ENCODE measurements around the gene IL34. TPM values are rescaled to one million over a fixed set of nuclear protein-coding genes. Genes with fewer than 3 reads are reported as not detected.

The IL34 gene
- polyA plus RNA-seq, 1 donor from 2014 or later, result 3.0 TPM

GRCh38 chr16:70653809-70654771, 7.7 kb downstream of the IL34 start:
- Histone ChIP-seq H2AFZ (ENCODE audit: low read depth, low read length) (peak overlapping the region; percentile 10), H4K20me1 (ENCODE audit: insufficient read depth) (no peaks in the 10 kb centered on the region), H3F3A (ENCODE audit: insufficient read depth, low read length, poor library complexity, severe bottlenecking) (no peaks in the 10 kb centered on the region), H3K36me3 (ENCODE audit: insufficient read depth, low read length) (no peaks in the 10 kb centered on the region), H3K27me3 (ENCODE audit: insufficient read depth, low read depth, low read length) (no peaks in the 10 kb centered on the region), H3K9me3 (ENCODE audit: low read length) (no peaks in the 10 kb centered on the region), H3K9ac (ENCODE audit: low read length) (no peak overlapping the region), H3K9me2 (ENCODE audit: insufficient read depth, low read length) (no peaks in the 10 kb centered on the region), H3K27ac (ENCODE audit: low read length) (no peak overlapping the region), H3K4me3 (ENCODE audit: low read length) (no peak overlapping the region), H3K4me2 (ENCODE audit: low read length) (no peak overlapping the region), H3K79me2 (replicated peaks; ENCODE audit: insufficient read depth, low read length) (no peaks in the 10 kb centered on the region)
- TF ChIP-seq CTCF (IDR thresholded peaks at IDR 0.05; ENCODE audit: poor library complexity, severe bottlenecking) (peak; percentile 96), RAD21 (conservative IDR thresholded peaks at IDR 0.05) (peak; percentile 96), TAF1 (IDR thresholded peaks at IDR 0.05; ENCODE audit: low read depth) (no peak), MXI1 (conservative IDR thresholded peaks at IDR 0.05; ENCODE audit: poor library complexity, severe bottlenecking) (no peak), POLR2AphosphoS5 (IDR thresholded peaks at IDR 0.05) (no peak), EP300 (conservative IDR thresholded peaks at IDR 0.05; ENCODE audit: poor library complexity, severe bottlenecking) (no peak), EZH2 (IDR thresholded peaks at IDR 0.05; ENCODE audit: borderline replicate concordance, insufficient read depth, low read length, poor library complexity, severe bottlenecking) (no peak), SMC3 (conservative IDR thresholded peaks at IDR 0.05; ENCODE audit: poor library complexity) (peak; percentile 88)
- TF ChIP-seq, protein P1, sequence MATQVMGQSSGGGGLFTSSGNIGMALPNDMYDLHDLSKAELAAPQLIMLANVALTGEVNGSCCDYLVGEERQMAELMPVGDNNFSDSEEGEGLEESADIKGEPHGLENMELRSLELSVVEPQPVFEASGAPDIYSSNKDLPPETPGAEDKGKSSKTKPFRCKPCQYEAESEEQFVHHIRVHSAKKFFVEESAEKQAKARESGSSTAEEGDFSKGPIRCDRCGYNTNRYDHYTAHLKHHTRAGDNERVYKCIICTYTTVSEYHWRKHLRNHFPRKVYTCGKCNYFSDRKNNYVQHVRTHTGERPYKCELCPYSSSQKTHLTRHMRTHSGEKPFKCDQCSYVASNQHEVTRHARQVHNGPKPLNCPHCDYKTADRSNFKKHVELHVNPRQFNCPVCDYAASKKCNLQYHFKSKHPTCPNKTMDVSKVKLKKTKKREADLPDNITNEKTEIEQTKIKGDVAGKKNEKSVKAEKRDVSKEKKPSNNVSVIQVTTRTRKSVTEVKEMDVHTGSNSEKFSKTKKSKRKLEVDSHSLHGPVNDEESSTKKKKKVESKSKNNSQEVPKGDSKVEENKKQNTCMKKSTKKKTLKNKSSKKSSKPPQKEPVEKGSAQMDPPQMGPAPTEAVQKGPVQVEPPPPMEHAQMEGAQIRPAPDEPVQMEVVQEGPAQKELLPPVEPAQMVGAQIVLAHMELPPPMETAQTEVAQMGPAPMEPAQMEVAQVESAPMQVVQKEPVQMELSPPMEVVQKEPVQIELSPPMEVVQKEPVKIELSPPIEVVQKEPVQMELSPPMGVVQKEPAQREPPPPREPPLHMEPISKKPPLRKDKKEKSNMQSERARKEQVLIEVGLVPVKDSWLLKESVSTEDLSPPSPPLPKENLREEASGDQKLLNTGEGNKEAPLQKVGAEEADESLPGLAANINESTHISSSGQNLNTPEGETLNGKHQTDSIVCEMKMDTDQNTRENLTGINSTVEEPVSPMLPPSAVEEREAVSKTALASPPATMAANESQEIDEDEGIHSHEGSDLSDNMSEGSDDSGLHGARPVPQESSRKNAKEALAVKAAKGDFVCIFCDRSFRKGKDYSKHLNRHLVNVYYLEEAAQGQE (IDR thresholded peaks at IDR 0.05; ENCODE audit: borderline replicate concordance), result no peak

GRCh38 chr16:70656065-70656711, 9.8 kb downstream of the IL34 start:
- H3K36me3 ChIP-seq (ENCODE audit: insufficient read depth, low read length), result no peaks in the 10 kb centered on the region
- H3K27ac ChIP-seq (ENCODE audit: low read length), result no peak overlapping the region
- H3K79me2 ChIP-seq (replicated peaks; ENCODE audit: insufficient read depth, low read length), result no peaks in the 10 kb centered on the region
- no peak overlapping the region for H3K9ac ChIP-seq (ENCODE audit: low read length)
- TF ChIP-seq MXI1 (conservative IDR thresholded peaks at IDR 0.05; ENCODE audit: poor library complexity, severe bottlenecking) (no peak), EZH2 (IDR thresholded peaks at IDR 0.05; ENCODE audit: borderline replicate concordance, insufficient read depth, low read length, poor library complexity, severe bottlenecking) (no peak), RAD21 (conservative IDR thresholded peaks at IDR 0.05) (no peak)
- TF ChIP-seq, protein P1 (IDR thresholded peaks at IDR 0.05; ENCODE audit: borderline replicate concordance), result no peak
- H3K27me3 ChIP-seq (ENCODE audit: insufficient read depth, low read depth, low read length), result no peaks in the 10 kb centered on the region
- H3K4me2 ChIP-seq (ENCODE audit: low read length), result no peak overlapping the region
- H2AFZ ChIP-seq (ENCODE audit: low read depth, low read length), result no peak overlapping the region
- H4K20me1 ChIP-seq (ENCODE audit: insufficient read depth), result no peaks in the 10 kb centered on the region
- H3K4me3 ChIP-seq (ENCODE audit: low read length), result no peak overlapping the region
- H3F3A ChIP-seq (ENCODE audit: insufficient read depth, low read length, poor library complexity, severe bottlenecking), result no peaks in the 10 kb centered on the region
- no peaks in the 10 kb centered on the region for H3K9me2 ChIP-seq (ENCODE audit: insufficient read depth, low read length)
- no peaks in the 10 kb centered on the region for H3K9me3 ChIP-seq (ENCODE audit: low read length)

Measured in neural cell (in vitro differentiated cells).